DND-41 (cell line): ENCODE measurements around the gene FRK.

Experiments used
- ATAC-seq: fragments of 200-7000 bp; cut with Tn5 transposase; 3 replicates; pipeline ENCODE4 v1.9.1; 2021; ENCODE audit warnings: low read depth; ENCODE audit not compliant: insufficient read depth
- DNase-seq: peaks from one replicate; pipeline ENCODE4 v3.0.0-alpha.2; 2020
- H2AFZ ChIP-seq: 2 replicates; pipeline ENCODE4 v1.6.0; 2012; ENCODE audit warnings: low read depth, low read length
- H3K27ac ChIP-seq: 2 replicates; pipeline ENCODE4 v1.5.1; 2012; ENCODE audit warnings: low read length, inconsistent platforms
- H3K27me3 ChIP-seq: fragments of 200-600 bp; sonication (generic); 2 replicates; pipeline ENCODE4 v1.6.0; 2012; ENCODE audit warnings: low read length, mild to moderate bottlenecking, inconsistent platforms; ENCODE audit not compliant: insufficient read depth, poor library complexity
- H3K36me3 ChIP-seq: 2 replicates; pipeline ENCODE4 v1.5.1; 2012; ENCODE audit warnings: low read length, inconsistent platforms; ENCODE audit not compliant: insufficient read depth
- H3K4me1 ChIP-seq: 2 replicates; pipeline ENCODE4 v1.5.1; 2012; ENCODE audit warnings: mild to moderate bottlenecking, low read length; ENCODE audit not compliant: insufficient read depth
- H3K4me2 ChIP-seq: 2 replicates; pipeline ENCODE4 v1.6.0; 2012; ENCODE audit warnings: mild to moderate bottlenecking, moderate library complexity, low read length, inconsistent platforms; ENCODE audit not compliant: insufficient read depth
- H3K4me3 ChIP-seq, 2 experiments: fragments of 200-600 bp in 1 of 2; shearing (Covaris generic) in 1 of 2; 2 replicates each; pipeline ENCODE4 v1.5.1; 2012 to 2016; ENCODE audit warnings: inconsistent platforms in 2 of 2, low read length in 2 of 2, mild to moderate bottlenecking in 2 of 2, low read depth in 1 of 2, moderate library complexity in 1 of 2
- H3K79me2 ChIP-seq: 2 replicates; pipeline ENCODE4 v1.6.0; 2012; ENCODE audit warnings: low read length, inconsistent platforms; ENCODE audit not compliant: insufficient read depth
- H3K9ac ChIP-seq: 2 replicates; pipeline ENCODE4 v1.6.0; 2012; ENCODE audit warnings: low read depth, mild to moderate bottlenecking, inconsistent platforms, low read length, moderate library complexity
- H3K9me3 ChIP-seq: 2 replicates; pipeline ENCODE4 v1.5.1; 2012; ENCODE audit warnings: low read length, moderate library complexity, mild to moderate bottlenecking, inconsistent platforms; ENCODE audit not compliant: insufficient read depth, severe bottlenecking
- H4K20me1 ChIP-seq: 2 replicates; pipeline ENCODE4 v1.6.0; 2012; ENCODE audit warnings: low read length; ENCODE audit not compliant: insufficient read depth
- EZH2 ChIP-seq: IDR thresholded peaks from 3 replicates; pipeline ENCODE4 v1.6.1; 2012; ENCODE audit warnings: borderline replicate concordance, low read depth, mild to moderate bottlenecking, moderate library complexity, low read length, inconsistent platforms; ENCODE audit not compliant: severe bottlenecking
- TF ChIP-seq, protein P1 (sequence below): IDR thresholded peaks from 2 replicates; pipeline ENCODE4 v1.5.1; 2012; ENCODE audit warnings: borderline replicate concordance, low read length, moderate library complexity, mild to moderate bottlenecking; ENCODE audit not compliant: poor library complexity, severe bottlenecking; ENCODE audit errors: extremely low read depth

FRK gene

DNA sequence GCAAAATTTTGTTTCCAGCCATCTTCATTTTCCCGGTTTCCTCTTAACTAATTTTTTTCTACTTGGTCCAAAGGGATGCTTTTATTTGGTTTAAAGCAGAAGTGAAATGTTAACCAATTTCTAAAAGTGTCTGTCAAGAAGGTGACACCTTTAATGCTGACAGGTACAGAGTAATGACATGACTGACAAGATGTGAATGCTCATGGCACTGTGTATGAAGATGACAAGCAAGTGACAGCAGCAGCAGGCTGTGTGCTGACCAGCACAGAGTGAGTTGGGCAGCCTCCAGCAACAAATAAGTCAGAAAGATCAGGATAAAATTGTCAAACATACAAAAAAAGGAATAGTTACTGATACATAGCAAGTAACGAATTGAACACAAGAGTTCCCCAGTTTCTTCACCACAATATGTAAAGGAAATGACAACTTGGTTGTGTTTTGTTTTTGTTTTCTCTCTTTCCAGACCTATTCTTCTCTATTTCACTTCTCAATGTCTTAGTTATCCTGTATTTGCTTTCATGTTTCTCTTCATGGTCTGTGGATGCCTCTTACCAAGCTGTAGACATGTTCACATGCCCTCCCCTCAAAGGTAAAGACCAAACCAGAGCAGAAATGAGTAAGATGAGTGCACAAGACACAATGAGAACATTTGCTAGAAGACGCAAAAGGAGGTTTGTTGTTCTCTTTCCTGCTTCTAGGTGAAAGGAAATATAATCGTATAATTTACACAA lies 174.9 kb downstream of the FRK start:
- no peaks in the 10 kb centered on the region for H4K20me1 ChIP-seq
- DNase-seq (no peak), ATAC-seq (no peak)
- H3K27ac ChIP-seq = no peak overlapping the region
- no peaks in the 10 kb centered on the region for H3K4me1 ChIP-seq
- no peaks in the 10 kb centered on the region for H3K27me3 ChIP-seq
- H3K9ac ChIP-seq = no peak overlapping the region
- H3K9me3 ChIP-seq = no peaks in the 10 kb centered on the region
- no peak for TF ChIP-seq EZH2
- TF ChIP-seq, protein P1, sequence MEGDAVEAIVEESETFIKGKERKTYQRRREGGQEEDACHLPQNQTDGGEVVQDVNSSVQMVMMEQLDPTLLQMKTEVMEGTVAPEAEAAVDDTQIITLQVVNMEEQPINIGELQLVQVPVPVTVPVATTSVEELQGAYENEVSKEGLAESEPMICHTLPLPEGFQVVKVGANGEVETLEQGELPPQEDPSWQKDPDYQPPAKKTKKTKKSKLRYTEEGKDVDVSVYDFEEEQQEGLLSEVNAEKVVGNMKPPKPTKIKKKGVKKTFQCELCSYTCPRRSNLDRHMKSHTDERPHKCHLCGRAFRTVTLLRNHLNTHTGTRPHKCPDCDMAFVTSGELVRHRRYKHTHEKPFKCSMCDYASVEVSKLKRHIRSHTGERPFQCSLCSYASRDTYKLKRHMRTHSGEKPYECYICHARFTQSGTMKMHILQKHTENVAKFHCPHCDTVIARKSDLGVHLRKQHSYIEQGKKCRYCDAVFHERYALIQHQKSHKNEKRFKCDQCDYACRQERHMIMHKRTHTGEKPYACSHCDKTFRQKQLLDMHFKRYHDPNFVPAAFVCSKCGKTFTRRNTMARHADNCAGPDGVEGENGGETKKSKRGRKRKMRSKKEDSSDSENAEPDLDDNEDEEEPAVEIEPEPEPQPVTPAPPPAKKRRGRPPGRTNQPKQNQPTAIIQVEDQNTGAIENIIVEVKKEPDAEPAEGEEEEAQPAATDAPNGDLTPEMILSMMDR = no peak
- H3K79me2 ChIP-seq = no peaks in the 10 kb centered on the region
- H3K36me3 ChIP-seq = no peaks in the 10 kb centered on the region
- no peak overlapping the region for H3K4me2 ChIP-seq
- no peak overlapping the region for H3K4me3 ChIP-seq
- H2AFZ ChIP-seq = no peak overlapping the region

DNA sequence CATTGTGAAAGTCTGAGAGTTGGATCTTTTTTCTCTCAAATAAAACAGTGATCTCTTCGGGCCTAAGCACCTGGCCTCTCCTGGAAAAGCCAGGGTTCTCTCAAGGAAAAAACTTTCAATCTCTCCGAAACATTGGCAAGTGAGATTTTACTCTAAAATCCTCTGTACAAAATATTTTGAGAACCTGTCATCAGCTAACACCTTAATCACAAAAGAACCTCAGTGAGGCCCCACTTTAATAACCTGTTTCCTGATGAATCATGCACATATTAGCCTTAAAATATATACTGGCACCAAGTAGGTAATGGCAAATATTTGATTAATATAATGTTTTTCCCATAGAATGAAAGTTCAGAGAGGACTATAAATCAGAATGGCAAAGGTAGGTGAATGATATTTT lies 177.9 kb downstream of the FRK start:
- no peak overlapping the region for H3K27ac ChIP-seq
- H3K79me2 ChIP-seq = no peaks in the 10 kb centered on the region
- H4K20me1 ChIP-seq = no peaks in the 10 kb centered on the region
- no peak overlapping the region for H3K9ac ChIP-seq
- H3K9me3 ChIP-seq = no peaks in the 10 kb centered on the region
- TF ChIP-seq EZH2 = no peak
- TF ChIP-seq, protein P1 = no peak
- DNase-seq (no peak), ATAC-seq (no peak)
- H3K27me3 ChIP-seq = no peaks in the 10 kb centered on the region
- H3K4me1 ChIP-seq = no peaks in the 10 kb centered on the region
- no peak overlapping the region for H3K4me3 ChIP-seq
- H2AFZ ChIP-seq = no peak overlapping the region
- no peak overlapping the region for H3K4me2 ChIP-seq
- no peaks in the 10 kb centered on the region for H3K36me3 ChIP-seq

DNA sequence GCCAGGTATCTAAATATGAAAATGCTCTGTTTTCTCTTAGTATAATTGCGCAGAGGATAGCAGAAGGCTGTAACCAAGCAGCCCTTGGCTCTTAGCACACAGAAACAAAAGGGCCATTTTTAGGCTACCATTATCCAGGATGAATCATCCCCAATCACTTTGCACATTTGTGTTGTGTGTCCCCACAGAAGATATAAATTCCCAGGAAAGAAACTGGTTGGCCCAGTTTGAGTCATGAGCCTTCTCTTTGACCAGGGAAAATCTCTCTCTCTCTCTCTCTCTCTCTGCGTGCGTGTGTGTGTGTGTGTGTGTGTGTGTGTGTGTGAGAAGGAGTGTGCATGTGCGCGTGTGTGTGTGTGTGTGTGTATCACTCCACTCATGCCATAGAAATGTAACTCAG lies 178.5 kb downstream of the FRK start:
- TF ChIP-seq EZH2 = no peak
- TF ChIP-seq, protein P1 = no peak
- no peak overlapping the region for H3K27ac ChIP-seq
- no peaks in the 10 kb centered on the region for H3K4me1 ChIP-seq
- H4K20me1 ChIP-seq = no peaks in the 10 kb centered on the region
- no peak overlapping the region for H3K4me2 ChIP-seq
- DNase-seq (no peak), ATAC-seq (no peak)
- no peak overlapping the region for H2AFZ ChIP-seq
- no peaks in the 10 kb centered on the region for H3K36me3 ChIP-seq
- no peak overlapping the region for H3K4me3 ChIP-seq
- H3K79me2 ChIP-seq = no peaks in the 10 kb centered on the region
- H3K9ac ChIP-seq = no peak overlapping the region
- H3K9me3 ChIP-seq = no peaks in the 10 kb centered on the region
- H3K27me3 ChIP-seq = no peaks in the 10 kb centered on the region
